ENCODE results near the gene MYL3. TPM values are rescaled to one million over a fixed set of nuclear protein-coding genes. Genes with fewer than 3 reads are reported as not detected.
"Not testable (repeated sequence)": the region's sequence is repeated elsewhere in the genome, so short reads cannot be mapped to it uniquely, and the experiment has no call there.

The MYL3 gene
- total RNA-seq, 4 donors from 2014 or later = 0.82 to 16.1 (median 1.4) TPM; not detected in 1

DNA sequence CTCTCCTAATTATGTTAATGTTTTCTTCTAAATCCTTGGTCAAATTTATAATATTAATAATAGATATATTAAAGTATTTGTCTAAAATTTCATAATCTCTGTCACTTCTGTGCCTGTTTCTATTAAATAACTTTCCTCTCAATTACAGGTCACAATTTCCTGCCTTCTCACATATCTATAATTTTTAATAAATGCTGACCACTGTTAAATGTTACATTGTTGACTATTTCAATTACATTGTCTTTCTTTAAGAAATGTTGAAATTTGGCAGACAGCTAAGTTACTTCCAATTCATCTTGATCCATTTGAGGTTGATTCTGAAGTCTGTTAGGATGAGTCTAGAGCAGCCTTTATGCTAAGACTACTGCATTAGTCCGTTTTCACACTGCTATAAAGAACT is 41.7 kb downstream of the MYL3 start:
- intact Hi-C loops (cut with DNase I; ENCODE audit: low total_unique reads) (no loop called here), in situ Hi-C loops (cut with MboI; ENCODE audit: low pct_ligation_motif_present in 1 of 4, low pct_unique_long_range_greater_than_20kb in 1 of 4, low sequenced_read_pairs in 3 of 4) (no loop called here)
- Histone ChIP-seq H3K4me3 (no peak overlapping the region), H3K36me3 (no peaks in the 10 kb centered on the region), H3K27me3 (no peaks in the 10 kb centered on the region), H3K4me1 (no peaks in the 10 kb centered on the region), H3K9me3 (peaks cover 4 to 7% of the 10 kb centered on the region in 2 donors), H3K27ac (no peak overlapping the region)
- no peak for DNase-seq
- no peak for TF ChIP-seq EP300 (IDR thresholded peaks at IDR 0.05; ENCODE audit: low read depth)
- TF ChIP-seq POLR2AphosphoS5 (IDR thresholded peaks at IDR 0.05) = no peak
- TF ChIP-seq, protein P1, sequence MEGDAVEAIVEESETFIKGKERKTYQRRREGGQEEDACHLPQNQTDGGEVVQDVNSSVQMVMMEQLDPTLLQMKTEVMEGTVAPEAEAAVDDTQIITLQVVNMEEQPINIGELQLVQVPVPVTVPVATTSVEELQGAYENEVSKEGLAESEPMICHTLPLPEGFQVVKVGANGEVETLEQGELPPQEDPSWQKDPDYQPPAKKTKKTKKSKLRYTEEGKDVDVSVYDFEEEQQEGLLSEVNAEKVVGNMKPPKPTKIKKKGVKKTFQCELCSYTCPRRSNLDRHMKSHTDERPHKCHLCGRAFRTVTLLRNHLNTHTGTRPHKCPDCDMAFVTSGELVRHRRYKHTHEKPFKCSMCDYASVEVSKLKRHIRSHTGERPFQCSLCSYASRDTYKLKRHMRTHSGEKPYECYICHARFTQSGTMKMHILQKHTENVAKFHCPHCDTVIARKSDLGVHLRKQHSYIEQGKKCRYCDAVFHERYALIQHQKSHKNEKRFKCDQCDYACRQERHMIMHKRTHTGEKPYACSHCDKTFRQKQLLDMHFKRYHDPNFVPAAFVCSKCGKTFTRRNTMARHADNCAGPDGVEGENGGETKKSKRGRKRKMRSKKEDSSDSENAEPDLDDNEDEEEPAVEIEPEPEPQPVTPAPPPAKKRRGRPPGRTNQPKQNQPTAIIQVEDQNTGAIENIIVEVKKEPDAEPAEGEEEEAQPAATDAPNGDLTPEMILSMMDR (IDR thresholded peaks at IDR 0.05) = no peak
- TF ChIP-seq POLR2A (IDR thresholded peaks at IDR 0.05) = no peak
- WGBS, 2 donors (ENCODE audit: low coverage in 1 of 2) = 71 to 80% methylated on average over 1 of the region's 1 CpG

DNA sequence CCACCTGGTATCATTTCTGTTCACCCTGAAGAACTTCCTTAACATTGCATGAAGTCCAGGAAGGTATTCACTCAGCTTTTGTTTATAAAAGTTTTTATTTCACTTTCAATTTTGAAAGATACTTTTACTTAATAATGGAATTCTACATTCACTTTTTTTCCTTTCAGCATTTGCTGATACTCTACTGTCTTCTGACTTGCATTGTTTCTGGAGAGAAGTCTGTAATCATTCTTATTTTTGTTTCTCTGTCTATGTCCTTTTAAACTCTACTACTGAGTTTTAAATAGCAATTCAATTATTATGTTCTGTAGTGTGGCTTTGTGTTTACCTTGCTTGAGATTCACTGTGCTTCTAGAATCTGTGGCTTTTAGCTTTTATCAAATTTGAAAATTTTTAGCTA is 42.4 kb downstream of the MYL3 start:
- H3K27ac ChIP-seq = no peak overlapping the region
- in situ Hi-C loops (cut with MboI; ENCODE audit: low pct_ligation_motif_present in 1 of 4, low pct_unique_long_range_greater_than_20kb in 1 of 4, low sequenced_read_pairs in 3 of 4) (no loop called here), intact Hi-C loops (cut with DNase I; ENCODE audit: low total_unique reads) (no loop called here)
- H3K36me3 ChIP-seq = no peaks in the 10 kb centered on the region
- DNase-seq = no peak
- H3K27me3 ChIP-seq = no peaks in the 10 kb centered on the region
- peaks cover 4 to 7% of the 10 kb centered on the region in 2 donors for H3K9me3 ChIP-seq
- no peak overlapping the region for H3K4me3 ChIP-seq
- TF ChIP-seq, protein P1 (IDR thresholded peaks at IDR 0.05) = no peak
- TF ChIP-seq POLR2AphosphoS5 (IDR thresholded peaks at IDR 0.05) = no peak
- no peak for TF ChIP-seq EP300 (IDR thresholded peaks at IDR 0.05; ENCODE audit: low read depth)
- TF ChIP-seq POLR2A (IDR thresholded peaks at IDR 0.05) = no peak
- no peaks in the 10 kb centered on the region for H3K4me1 ChIP-seq

DNA sequence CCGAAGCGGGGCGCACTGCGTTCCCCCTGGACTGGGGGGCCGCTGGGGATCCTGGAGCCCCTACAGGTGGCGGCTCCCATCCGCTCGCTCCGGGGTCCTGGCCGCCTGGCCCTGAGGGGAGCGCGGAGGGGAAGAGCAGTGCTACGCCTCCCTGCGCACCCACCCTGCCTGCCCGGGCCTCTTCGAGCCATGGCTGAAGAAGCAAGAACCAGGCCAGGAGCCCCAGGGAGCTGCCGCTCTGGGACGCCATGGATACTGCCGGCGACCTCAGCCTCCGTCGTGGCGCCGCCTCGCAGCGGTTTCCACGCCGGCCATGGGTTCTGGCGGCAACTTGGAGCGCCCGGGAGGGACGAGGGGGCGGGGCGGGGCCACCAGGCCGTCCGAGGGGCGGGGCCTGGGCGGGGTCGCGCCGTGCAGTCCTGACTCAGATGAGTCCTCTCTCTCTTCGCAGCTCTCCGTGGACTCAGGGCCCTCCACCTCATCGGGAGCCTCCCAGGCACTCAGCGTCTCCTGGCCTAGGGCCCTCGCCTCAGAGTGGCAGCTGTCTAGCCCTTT is 50.9 kb downstream of the MYL3 start:
- Histone ChIP-seq H3K9me3 (no peaks in the 10 kb centered on the region), H3K4me1 (peaks cover 5 to 12% (median 11%) of the 10 kb centered on the region in 4 donors), H3K27ac (no peak overlapping the region), H3K36me3 (no peaks in the 10 kb centered on the region), H3K27me3 (peaks cover 7% of the 10 kb centered on the region), H3K4me3 (peak overlapping the region; percentile 16 to 46 (median 24))
- TF ChIP-seq, protein P1 (IDR thresholded peaks at IDR 0.05) = no peak
- TF ChIP-seq POLR2AphosphoS5 (IDR thresholded peaks at IDR 0.05) = no peak
- no peak for TF ChIP-seq EP300 (IDR thresholded peaks at IDR 0.05; ENCODE audit: low read depth)
- TF ChIP-seq POLR2A (IDR thresholded peaks at IDR 0.05) = no peak
- DNase-seq = peak; percentile 75
- WGBS, 2 donors (ENCODE audit: low coverage in 1 of 2) = 18% methylated on average over 12 of the region's 46 CpGs; no CpG with 5 or more reads in 1 of the 2 donors
- in situ Hi-C loops (cut with MboI; ENCODE audit: low pct_ligation_motif_present in 1 of 4, low pct_unique_long_range_greater_than_20kb in 1 of 4, low sequenced_read_pairs in 3 of 4) = no loop called here
- intact Hi-C loops (cut with DNase I; ENCODE audit: low total_unique reads) = no loop called here

DNA sequence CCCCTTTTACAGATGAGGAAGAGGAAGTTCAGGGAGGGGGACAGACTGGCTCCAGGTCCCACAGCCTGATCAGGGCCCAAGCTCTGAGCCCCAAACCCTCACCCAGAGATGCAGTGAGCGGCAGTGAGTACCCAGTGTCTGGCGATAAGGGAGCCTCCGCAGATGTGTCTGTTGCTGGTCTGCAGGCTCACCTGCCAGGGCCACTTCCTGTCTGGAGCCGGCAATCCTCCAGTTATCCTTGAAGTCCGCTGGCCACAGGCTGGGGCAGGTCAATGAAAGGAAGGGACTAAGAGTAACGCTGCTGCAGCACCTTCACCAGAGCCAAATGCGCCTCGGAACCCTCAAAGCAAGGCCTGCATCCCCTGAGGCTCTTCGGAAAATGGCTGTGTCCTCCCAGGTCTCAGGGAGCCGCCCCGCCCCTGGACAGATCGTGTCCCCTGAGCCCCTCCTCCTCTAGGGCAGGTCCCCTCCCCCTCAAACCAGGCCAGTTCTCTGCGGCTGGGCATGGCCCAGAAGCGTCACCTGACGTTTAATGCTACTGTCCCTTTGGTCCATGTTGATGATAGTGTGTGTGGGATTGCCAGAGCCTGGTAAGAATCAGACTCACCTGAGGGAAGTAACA is 51.5 kb downstream of the MYL3 start:
- Histone ChIP-seq H3K9me3 (no peaks in the 10 kb centered on the region), H3K4me3 (peak overlapping the region in 3 of 4 donors; percentile 18 to 46 (median 30)), H3K4me1 (peaks cover 5 to 12% (median 11%) of the 10 kb centered on the region in 4 donors), H3K27ac (no peak overlapping the region), H3K36me3 (no peaks in the 10 kb centered on the region), H3K27me3 (peaks cover 7% of the 10 kb centered on the region)
- intact Hi-C loops (cut with DNase I; ENCODE audit: low total_unique reads) = no loop called here
- in situ Hi-C loops (cut with MboI; ENCODE audit: low pct_ligation_motif_present in 1 of 4, low pct_unique_long_range_greater_than_20kb in 1 of 4, low sequenced_read_pairs in 3 of 4) = no loop called here
- 68% methylated on average over 15 of the region's 15 CpGs; no CpG with 5 or more reads in 1 of the 2 donors for WGBS, 2 donors (ENCODE audit: low coverage in 1 of 2)
- TF ChIP-seq POLR2A (IDR thresholded peaks at IDR 0.05) = no peak
- TF ChIP-seq, protein P1 (IDR thresholded peaks at IDR 0.05) = no peak
- TF ChIP-seq EP300 (IDR thresholded peaks at IDR 0.05; ENCODE audit: low read depth) = no peak
- TF ChIP-seq POLR2AphosphoS5 (IDR thresholded peaks at IDR 0.05) = no peak
- no peak for DNase-seq

DNA sequence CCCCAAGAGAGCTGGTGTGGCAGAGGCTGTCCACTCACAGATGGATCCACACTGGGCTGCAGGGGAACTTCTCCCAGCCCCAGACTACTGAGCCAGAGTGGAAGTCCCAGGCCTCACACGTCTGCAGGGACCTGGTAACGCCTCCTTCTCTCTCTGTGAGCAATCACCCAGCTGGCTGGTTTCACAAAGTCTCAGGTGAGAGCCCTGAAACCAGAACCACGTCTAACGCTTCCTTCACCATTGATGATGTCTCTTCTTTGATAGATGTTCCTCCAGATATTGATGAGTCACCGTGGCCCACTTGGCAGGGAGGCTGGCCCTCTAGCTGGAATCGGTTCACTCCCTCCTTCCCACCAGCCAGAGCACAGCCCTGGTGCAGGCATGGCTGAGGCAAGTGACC is 54.5 kb downstream of the MYL3 start:
- H3K4me1 ChIP-seq = peaks cover 5 to 12% (median 11%) of the 10 kb centered on the region in 4 donors
- WGBS, 2 donors (ENCODE audit: low coverage in 1 of 2) = 78% methylated on average over 6 of the region's 6 CpGs; no CpG with 5 or more reads in 1 of the 2 donors
- in situ Hi-C loops (cut with MboI; ENCODE audit: low pct_ligation_motif_present in 1 of 4, low pct_unique_long_range_greater_than_20kb in 1 of 4, low sequenced_read_pairs in 3 of 4) = not testable (repeated sequence)

More for the DNA sequence above, 54.5 kb downstream of the MYL3 start:
- H3K36me3 ChIP-seq; H3K9me3 ChIP-seq; H3K4me3 ChIP-seq; H3K27ac ChIP-seq; H3K27me3 ChIP-seq; DNase-seq; intact Hi-C loops (cut with DNase I; ENCODE audit: low total_unique reads): not testable (repeated sequence)
